HG02884 (cell line): Measurements from ENCODE around the gene KCNH4.

ENCODE experiments used
- ATAC-seq: cut with Tn5 transposase; IDR thresholded peaks from one replicate; pipeline ENCODE4 v1.9.1; 2021; ENCODE audit warnings: mild to moderate bottlenecking, moderate library complexity; ENCODE audit not compliant: unreplicated experiment

The KCNH4 gene

GRCh38 chr17:42120161-42120769 is 60.7 kb downstream of the KCNH4 start:
- no peak for ATAC-seq

DNA sequence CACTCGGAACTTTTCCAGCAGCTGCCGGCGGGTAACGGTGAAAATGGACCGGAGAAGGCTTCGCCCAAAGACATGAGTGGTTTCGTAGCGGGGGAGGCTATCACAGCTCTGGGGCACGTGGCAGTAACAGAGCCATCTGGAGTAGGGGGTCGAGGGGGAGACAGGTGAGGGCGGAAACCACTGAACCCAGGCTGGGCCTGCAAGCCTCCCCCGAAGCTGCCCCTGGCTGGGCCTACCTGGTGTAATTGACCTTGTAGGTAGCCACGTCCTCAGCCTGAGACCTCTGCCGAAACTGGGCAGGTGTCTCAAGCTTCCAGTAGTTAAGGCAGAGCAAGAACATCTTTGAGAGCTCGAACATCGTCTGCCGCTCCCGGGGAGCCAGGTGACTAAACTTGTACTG is 61.6 kb downstream of the KCNH4 start:
- ATAC-seq: no peak

GRCh38 chr17:42118545-42118944 is 62.4 kb downstream of the KCNH4 start:
- no peak for ATAC-seq

- ATAC-seq: no peak
These were observed 62.8 kb downstream of the KCNH4 start for GRCh38 chr17:42118126-42118510.

DNA sequence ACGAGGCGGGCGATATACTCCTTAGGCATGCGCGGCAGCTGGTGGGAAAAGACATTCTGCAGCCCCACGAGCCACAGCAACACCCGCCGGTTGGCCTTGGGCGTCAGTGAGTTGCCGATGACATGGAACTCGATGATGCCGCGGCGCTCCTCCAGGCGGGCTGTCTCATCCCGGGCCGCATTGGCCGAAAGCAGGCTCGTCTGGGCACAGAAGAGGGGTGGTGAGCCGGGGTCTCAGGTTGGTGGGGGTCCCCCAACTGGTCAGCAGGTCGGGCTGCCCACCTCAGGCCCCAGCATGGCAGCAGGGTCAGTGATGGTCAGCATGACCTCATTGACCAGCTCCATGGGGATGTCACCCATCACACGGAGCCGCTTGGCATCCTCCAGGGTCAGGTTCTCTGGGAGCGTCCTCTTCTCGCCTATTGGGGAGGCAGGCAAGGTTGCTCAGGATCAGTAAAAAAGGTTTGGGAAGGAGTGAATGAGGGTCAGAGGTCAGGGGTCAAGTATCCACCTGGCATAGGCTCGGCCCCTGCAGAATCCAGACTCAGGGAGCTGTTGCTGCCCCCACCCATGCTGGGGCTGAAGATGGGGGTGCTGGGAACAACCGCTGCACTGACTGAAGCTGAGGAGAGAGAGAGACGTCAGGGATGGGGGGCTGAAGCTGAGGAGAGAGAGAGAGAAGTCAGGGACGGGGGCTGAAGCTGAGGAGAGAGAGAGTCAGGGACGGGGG is 63.4 kb downstream of the KCNH4 start:
- no peak for ATAC-seq

GRCh38 chr17:42116705-42117396 is 64.1 kb downstream of the KCNH4 start:
- no peak for ATAC-seq

DNA sequence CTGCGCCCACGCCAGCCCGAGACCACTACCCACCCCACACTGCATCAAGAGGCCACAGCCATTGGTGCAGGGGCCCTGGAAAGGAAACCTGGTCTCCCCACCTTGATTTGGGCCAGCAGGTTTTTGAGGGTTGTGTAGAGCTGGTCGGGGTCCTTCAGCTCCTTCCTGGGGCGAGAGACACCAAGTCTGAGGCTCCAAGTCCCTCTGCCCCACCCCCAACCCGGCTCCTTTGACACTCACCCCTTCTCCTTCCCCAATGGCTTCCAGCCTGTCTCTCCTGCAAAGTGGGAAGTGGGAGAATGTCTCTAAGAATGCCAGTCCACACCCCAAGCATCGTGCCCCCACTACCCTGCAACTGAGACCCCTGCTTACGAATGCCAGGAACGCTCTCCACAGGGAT is 66.8 kb downstream of the KCNH4 start:
- no peak for ATAC-seq

DNA sequence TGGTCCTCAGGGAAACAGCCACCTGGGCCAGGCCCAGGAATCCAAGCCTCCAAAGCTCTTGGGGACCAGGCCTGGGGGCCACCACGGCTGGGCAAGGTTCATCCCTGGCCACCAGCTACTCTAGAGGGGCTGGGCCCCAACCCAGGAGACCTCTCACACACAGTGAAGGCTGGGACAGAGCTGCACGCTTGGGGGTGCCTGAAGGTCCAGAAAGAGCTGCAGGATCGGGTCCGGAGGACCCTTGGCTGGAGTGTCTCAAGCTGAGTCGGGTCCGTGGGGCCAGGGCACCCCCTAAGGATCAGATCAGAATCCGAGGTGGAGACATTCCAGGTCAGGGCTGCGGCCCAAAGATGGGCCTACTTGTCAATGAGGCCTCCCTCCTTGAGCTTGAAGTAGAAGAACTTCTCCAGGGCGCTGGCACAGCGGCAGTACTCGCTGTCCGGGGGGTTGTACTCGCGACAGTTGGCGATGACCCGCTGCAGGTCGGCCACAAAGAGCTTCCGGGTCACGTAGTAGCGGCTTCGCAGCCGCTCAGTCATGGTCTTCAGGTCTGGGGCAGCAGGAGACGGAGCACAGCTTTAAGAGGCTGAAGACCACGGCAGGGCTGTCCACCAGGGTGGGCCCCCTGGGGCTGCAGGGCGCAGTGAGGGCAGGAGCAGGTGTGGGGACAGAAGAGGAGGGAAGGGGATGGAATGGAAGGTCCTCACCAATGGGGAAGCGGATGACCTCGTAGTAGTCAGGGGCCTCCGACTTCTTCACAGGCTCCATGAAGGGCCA is 67.5 kb downstream of the KCNH4 start:
- no peak for ATAC-seq

- ATAC-seq: peak; percentile 67
These were observed 68.3 kb downstream of the KCNH4 start, which contains the start of gene DHX58 for GRCh38 chr17:42112552-42113176. Gene DHX58, minus strand, starts transcription at chr17:42112714. Its CDS starts 822 bp downstream, at chr17:42111892.

DNA sequence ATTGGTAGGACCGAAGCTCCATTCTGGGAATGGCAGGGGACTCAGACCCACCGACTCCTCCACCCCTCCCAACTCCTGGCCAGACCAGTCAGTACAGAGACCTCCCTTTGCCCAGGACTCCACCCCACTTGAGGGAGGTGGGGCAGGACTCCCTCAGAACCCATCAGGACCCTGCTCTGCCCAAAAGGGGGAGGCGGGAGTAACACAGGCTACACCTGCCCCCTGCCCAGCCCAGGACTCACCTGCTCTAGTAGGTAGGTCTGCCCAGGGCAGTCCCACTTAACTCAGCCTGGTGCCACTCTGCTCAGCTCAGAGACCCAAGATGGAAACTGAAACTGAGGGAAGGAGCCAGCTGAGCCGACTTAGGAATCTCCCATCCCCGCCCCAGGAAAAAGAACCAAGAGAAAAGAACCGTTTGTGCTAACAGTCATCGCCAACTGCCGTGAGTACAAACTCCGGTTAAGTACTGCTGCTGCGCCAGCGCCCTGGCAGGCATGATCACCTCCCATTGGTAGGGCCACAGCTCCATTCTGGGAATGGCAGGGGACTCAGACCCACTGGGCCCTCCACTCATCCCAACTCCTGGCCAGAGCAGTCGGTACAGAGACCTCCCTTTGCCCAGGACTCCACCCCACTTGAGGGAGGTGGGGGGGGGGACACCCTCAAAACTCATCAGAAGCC is 68.9 kb downstream of the KCNH4 start:
- no peak for ATAC-seq

DNA sequence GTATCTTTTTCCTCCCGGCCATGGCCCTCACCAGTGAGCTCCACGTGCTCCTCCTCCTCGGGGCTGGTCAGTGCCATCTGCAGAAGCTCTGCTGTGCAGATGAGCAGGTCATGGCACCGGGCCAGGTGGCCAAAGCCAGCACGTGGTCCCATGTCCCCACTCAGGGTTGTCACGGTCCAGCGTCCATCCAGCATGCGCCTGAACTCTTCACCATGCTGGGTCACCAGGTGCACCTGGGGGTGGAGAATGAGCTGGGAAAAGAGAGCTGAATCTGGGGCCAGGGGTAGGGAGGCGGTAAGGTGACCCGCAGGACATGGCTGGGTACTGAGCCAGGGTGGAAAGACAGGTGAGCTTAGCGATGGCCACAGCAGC is 69.7 kb downstream of the KCNH4 start:
- ATAC-seq: no peak

DNA sequence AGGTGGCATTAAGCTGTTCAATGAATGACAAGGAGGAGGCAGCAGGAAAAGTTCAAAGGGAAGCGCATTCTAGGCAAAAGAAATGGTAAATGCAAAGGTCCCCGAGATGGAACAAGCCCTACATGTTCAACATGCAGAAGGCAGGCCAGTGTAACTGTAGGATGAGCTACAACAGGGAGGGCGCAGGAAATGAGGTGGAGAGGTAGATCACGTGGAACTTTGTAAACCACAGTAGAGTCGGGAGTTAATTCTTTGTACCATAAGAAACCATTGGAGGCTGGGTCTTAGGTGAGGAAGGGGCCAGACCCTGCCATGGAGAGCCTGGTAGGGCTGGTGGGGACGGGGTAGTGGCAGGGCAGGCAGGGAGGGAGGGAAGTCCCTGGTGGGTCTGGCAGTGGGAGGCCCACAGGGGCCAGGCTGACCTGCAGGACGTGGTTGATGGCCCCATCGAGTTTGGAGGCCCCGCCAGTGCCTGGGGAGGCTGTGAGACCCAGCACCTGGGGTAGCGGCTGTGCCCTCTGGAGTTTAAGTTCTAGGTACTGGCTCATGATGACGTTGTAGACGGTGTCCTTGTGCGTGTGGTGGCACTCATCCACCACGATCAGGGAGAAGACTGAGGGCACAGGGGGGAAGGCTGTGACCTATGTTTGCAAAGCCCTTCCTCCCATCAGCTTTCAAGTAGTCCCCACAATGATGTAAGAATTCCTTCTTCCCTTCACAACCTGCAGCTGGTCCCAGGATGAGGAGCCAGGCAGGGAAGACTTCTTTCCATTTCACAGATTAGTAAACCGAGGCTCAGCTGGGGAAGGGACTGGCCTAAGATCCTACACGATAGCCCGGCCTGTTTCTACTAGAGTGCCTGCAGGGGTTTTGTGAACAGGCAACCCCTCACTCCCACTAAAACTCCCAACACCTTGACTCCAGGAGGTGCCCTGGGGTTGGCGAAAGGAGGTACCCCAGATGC is 70.4 kb downstream of the KCNH4 start:
- no peak for ATAC-seq

- no peak for ATAC-seq
These were observed 71.9 kb downstream of the KCNH4 start for GRCh38 chr17:42109086-42109485.

GRCh38 chr17:42107597-42108576 is 73.1 kb downstream of the KCNH4 start:
- peak; percentile 60 for ATAC-seq

DNA sequence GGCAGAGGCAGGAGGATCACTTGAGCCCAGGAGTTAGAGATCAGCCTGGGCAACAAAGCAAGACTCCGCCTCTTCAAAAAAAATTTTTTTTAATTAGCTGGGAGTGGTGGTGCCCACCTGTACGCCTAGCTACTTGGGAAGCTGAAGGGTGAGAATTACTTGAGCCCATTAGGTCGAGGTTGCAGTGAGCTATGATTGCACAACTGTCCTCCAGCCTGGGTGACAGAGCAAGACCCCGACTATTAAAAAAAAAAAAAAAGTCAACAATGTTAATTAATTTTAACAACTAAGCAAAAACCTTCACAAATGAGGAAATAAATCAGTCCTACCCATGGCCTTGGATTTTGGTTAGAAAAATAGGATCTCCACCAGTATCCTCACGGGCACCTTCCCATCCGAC is 73.8 kb downstream of the KCNH4 start:
- ATAC-seq: no peak
